Testis (tissue), 2 donors: ENCODE data around the gene NMB.

Experiments used
- POLR2A ChIP-seq: fragments of 450-650 bp; IDR thresholded peaks from one replicate; pipeline ENCODE4 v1.6.1; 2017; ENCODE audit warnings: antibody characterized with exemption, mild to moderate bottlenecking, moderate library complexity
- TF ChIP-seq, protein P1 (sequence below), 3 experiments: fragments of 450-650 bp in 2 of 3; fragments of 200-600 bp in 1 of 3; sonication (generic) in 1 of 3; IDR thresholded peaks; one replicate each; pipeline ENCODE4 v1.5.1; 2016 to 2019; ENCODE audit warnings: antibody characterized with exemption in 3 of 3, mild to moderate bottlenecking in 2 of 3, moderate library complexity in 1 of 3

DNA sequence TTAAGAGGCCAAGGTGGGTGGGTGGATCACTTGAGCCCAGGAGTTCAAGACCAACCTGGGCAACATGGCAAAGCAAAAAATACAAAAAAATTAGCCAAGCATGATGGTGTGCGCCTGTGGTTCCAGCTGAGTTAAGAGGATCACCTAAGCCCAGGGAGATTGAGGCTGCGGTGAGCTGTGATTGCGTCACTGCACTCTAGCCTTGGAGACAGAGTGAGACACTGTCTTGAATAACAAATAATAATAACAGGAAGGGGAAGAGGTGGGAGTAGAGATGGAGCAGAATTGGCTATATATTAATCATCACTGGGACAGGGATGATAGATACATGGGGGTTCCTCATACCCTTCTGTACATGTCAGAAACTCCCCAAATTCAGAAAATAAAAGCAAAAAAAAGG lies 23.8 kb upstream of the NMB start:
- TF ChIP-seq, protein P1, sequence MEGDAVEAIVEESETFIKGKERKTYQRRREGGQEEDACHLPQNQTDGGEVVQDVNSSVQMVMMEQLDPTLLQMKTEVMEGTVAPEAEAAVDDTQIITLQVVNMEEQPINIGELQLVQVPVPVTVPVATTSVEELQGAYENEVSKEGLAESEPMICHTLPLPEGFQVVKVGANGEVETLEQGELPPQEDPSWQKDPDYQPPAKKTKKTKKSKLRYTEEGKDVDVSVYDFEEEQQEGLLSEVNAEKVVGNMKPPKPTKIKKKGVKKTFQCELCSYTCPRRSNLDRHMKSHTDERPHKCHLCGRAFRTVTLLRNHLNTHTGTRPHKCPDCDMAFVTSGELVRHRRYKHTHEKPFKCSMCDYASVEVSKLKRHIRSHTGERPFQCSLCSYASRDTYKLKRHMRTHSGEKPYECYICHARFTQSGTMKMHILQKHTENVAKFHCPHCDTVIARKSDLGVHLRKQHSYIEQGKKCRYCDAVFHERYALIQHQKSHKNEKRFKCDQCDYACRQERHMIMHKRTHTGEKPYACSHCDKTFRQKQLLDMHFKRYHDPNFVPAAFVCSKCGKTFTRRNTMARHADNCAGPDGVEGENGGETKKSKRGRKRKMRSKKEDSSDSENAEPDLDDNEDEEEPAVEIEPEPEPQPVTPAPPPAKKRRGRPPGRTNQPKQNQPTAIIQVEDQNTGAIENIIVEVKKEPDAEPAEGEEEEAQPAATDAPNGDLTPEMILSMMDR (IDR thresholded peaks at IDR 0.05): no peak
- TF ChIP-seq POLR2A: no peak
